WTC11 (cell line): ENCODE results near the gene ROBO1. TPM values are rescaled to one million over a fixed set of nuclear protein-coding genes. Genes with fewer than 3 reads are reported as not detected.

Source experiments
- ATAC-seq: fragments of 200-7000 bp; cut with Tn5 transposase; 2 replicates; pipeline ENCODE4 v1.10.0; 2021; ENCODE audit warnings: mild to moderate bottlenecking, moderate library complexity
- CTCF ChIA-PET: fragments of 300-600 bp; sonication (Branson Sonifier 250); formaldehyde crosslinking; loops from one replicate; lab custom pipeline; 2021; ENCODE audit warnings: antibody characterized with exemption; lab: Charles Lee
- POLR2A ChIA-PET: fragments of 350-600 bp; sonication (Branson Sonifier 250); formaldehyde crosslinking; loops from one replicate; lab custom pipeline; 2021; ENCODE audit warnings: antibody characterized with exemption; lab: Charles Lee
- DNase-seq: peaks from one replicate; pipeline ENCODE4 v3.0.0; 2021; ENCODE audit warnings: low spot score
- H3K27ac Mint-ChIP-seq: 2 replicates; pipeline ENCODE4 v1.8.0; 2021; ENCODE audit warnings: mixed read lengths
- H3K27me3 Mint-ChIP-seq: 2 replicates; pipeline ENCODE4 v1.8.0; 2021; ENCODE audit warnings: low read depth, mild to moderate bottlenecking, moderate library complexity, mixed read lengths
- H3K36me3 Mint-ChIP-seq: 2 replicates; pipeline ENCODE4 v1.8.0; 2021; ENCODE audit warnings: mixed read lengths
- H3K4me1 Mint-ChIP-seq: 2 replicates; pipeline ENCODE4 v1.8.0; 2022; ENCODE audit warnings: mixed read lengths
- H3K4me3 Mint-ChIP-seq: 2 replicates; pipeline ENCODE4 v1.8.0; 2021; ENCODE audit warnings: mild to moderate bottlenecking, moderate library complexity, mixed read lengths
- H3K9me3 Mint-ChIP-seq: 2 replicates; pipeline ENCODE4 v1.8.0; 2021; ENCODE audit warnings: mixed read lengths
- CREB1 ChIP-seq: sonication (generic); formaldehyde crosslinking; IDR thresholded peaks from 2 replicates; pipeline ENCODE4 v1.8.0; 2023; ENCODE audit warnings: mild to moderate bottlenecking, missing genetic modification reagents
- ETV6 ChIP-seq: sonication (generic); formaldehyde crosslinking; IDR thresholded peaks from 2 replicates; pipeline ENCODE4 v1.8.1; 2022; ENCODE audit warnings: mild to moderate bottlenecking, missing genetic modification reagents
- FOXK1 ChIP-seq: sonication (generic); formaldehyde crosslinking; IDR thresholded peaks from 2 replicates; pipeline ENCODE4 v1.8.0; 2022; ENCODE audit warnings: mild to moderate bottlenecking, moderate library complexity, missing genetic modification reagents
- FOXP1 ChIP-seq: sonication (generic); formaldehyde crosslinking; IDR thresholded peaks from 2 replicates; pipeline ENCODE4 v1.8.0; 2022; ENCODE audit warnings: missing genetic modification reagents, mild to moderate bottlenecking, moderate library complexity, borderline replicate concordance
- GABPB1 ChIP-seq: sonication (generic); formaldehyde crosslinking; IDR thresholded peaks from 2 replicates; pipeline ENCODE4 v1.8.1; 2023; ENCODE audit warnings: mild to moderate bottlenecking, missing genetic modification reagents
- MXD4 ChIP-seq: fragments of 250-450 bp; sonication (Bioruptor Pico); IDR thresholded peaks from 2 replicates; pipeline ENCODE4 v1.8.0; 2021; ENCODE audit warnings: mild to moderate bottlenecking, moderate library complexity, borderline replicate concordance
- MYBL2 ChIP-seq: sonication (generic); formaldehyde crosslinking; IDR thresholded peaks from 2 replicates; pipeline ENCODE4 v1.8.1; 2023; ENCODE audit warnings: mild to moderate bottlenecking, moderate library complexity, missing genetic modification reagents
- NFYB ChIP-seq: sonication (generic); formaldehyde crosslinking; conservative IDR thresholded peaks from 2 replicates; pipeline ENCODE4 v1.8.0; 2022; ENCODE audit warnings: low read depth, missing genetic modification reagents
- RELA ChIP-seq: sonication (generic); formaldehyde crosslinking; IDR thresholded peaks from 2 replicates; pipeline ENCODE4 v1.8.1; 2022; ENCODE audit warnings: missing genetic modification reagents, mild to moderate bottlenecking, borderline replicate concordance
- ZBTB21 ChIP-seq: sonication (generic); formaldehyde crosslinking; IDR thresholded peaks from 2 replicates; pipeline ENCODE4 v1.8.1; 2023; ENCODE audit warnings: mild to moderate bottlenecking, missing genetic modification reagents, borderline replicate concordance
- ZNF219 ChIP-seq: sonication (generic); formaldehyde crosslinking; IDR thresholded peaks from 2 replicates; pipeline ENCODE4 v1.8.0; 2023; ENCODE audit warnings: missing genetic modification reagents, mild to moderate bottlenecking, borderline replicate concordance
- ZNF232 ChIP-seq: sonication (generic); formaldehyde crosslinking; IDR thresholded peaks from 2 replicates; pipeline ENCODE4 v1.8.0; 2022; ENCODE audit warnings: mild to moderate bottlenecking, missing genetic modification reagents
- total RNA-seq: library from RNA; stranded (reverse); gene quantifications from 3 replicates; pipeline ENCODE4 v1.2.3, GENCODE V29; 2021
- TF ChIP-seq, protein P1 (sequence below): fragments of 250-450 bp; sonication (Bioruptor Pico); IDR thresholded peaks from 2 replicates; pipeline ENCODE4 v1.9.0; 2021; ENCODE audit warnings: mild to moderate bottlenecking
- TF ChIP-seq, protein P2 (sequence below): sonication (generic); formaldehyde crosslinking; IDR thresholded peaks from 2 replicates; pipeline ENCODE4 v1.8.1; 2022; ENCODE audit warnings: missing genetic modification reagents, borderline replicate concordance
- TF ChIP-seq, protein P3 (sequence below): sonication (generic); formaldehyde crosslinking; IDR thresholded peaks from 2 replicates; pipeline ENCODE4 v1.8.0; 2022; ENCODE audit warnings: mild to moderate bottlenecking, missing genetic modification reagents
- TF ChIP-seq, protein P4 (sequence below): sonication (generic); formaldehyde crosslinking; IDR thresholded peaks from 2 replicates; pipeline ENCODE4 v1.8.0; 2022; ENCODE audit warnings: mild to moderate bottlenecking, missing genetic modification reagents
- TF ChIP-seq, protein P5 (sequence below): sonication (generic); formaldehyde crosslinking; IDR thresholded peaks from 2 replicates; pipeline ENCODE4 v1.8.1; 2023; ENCODE audit warnings: mild to moderate bottlenecking, missing genetic modification reagents, moderate library complexity
- TF ChIP-seq, protein P6 (sequence below): fragments of 250-450 bp; sonication (Bioruptor Pico); IDR thresholded peaks from 2 replicates; pipeline ENCODE4 v1.9.0; 2021; ENCODE audit warnings: mild to moderate bottlenecking
- TF ChIP-seq, protein P7 (sequence below): sonication (generic); formaldehyde crosslinking; IDR thresholded peaks from 2 replicates; pipeline ENCODE4 v1.8.0; 2023; ENCODE audit warnings: mild to moderate bottlenecking, missing genetic modification reagents
- TF ChIP-seq, protein P8 (sequence below): fragments of 250-450 bp; sonication (Bioruptor Pico); IDR thresholded peaks from 2 replicates; pipeline ENCODE4 v1.8.0; 2021; ENCODE audit warnings: mild to moderate bottlenecking

ROBO1 gene
- total RNA-seq, 1 experiment from 2014 or later, result 90.9 TPM

DNA sequence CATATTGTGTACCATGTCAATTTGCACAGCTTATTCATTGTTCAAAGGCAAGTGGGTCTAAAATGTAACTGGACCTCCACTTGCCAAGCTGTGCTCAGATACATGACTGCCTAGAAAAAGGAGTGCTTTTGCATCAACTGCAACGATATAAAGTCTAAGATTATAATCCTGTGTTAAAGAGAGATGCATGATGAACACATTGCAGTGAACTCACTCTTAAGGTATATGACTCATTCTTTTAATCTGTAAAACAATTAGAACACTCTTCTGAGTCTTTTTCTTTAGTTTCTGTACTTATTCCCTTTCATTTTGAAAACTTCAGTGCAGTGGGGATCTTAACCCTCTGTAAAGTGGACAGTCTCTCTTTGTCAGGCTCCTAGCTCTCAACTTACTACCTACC lies 982.8 kb downstream of the ROBO1 start:
- POLR2A ChIA-PET, result no interaction called here
- Mint-ChIP-seq H3K9me3 (peaks cover 8% of the 10 kb centered on the region), H3K27me3 (no peaks in the 10 kb centered on the region), H3K36me3 (0 out of 2 replicates have a peak, but pooled peaks cover 2% of the 10 kb centered on the region), H3K27ac (no peak overlapping the region), H3K4me1 (no peaks in the 10 kb centered on the region), H3K4me3 (no peak overlapping the region)
- no peak for DNase-seq
- ATAC-seq, result no peak
- CTCF ChIA-PET, result no interaction called here
- TF ChIP-seq, protein P1, sequence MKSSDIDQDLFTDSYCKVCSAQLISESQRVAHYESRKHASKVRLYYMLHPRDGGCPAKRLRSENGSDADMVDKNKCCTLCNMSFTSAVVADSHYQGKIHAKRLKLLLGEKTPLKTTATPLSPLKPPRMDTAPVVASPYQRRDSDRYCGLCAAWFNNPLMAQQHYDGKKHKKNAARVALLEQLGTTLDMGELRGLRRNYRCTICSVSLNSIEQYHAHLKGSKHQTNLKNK, result no peak
- TF ChIP-seq NFYB (CRISPR knock-in tag) (no peak), FOXP1 (CRISPR knock-in tag) (no peak), ZNF219 (no peak), MXD4 (no peak), FOXK1 (CRISPR knock-in tag) (no peak), GABPB1 (CRISPR knock-in tag) (no peak), ETV6 (CRISPR knock-in tag) (no peak), CREB1 (CRISPR knock-in tag) (no peak), ZBTB21 (CRISPR knock-in tag) (no peak), ZNF232 (CRISPR knock-in tag) (no peak), MYBL2 (CRISPR knock-in tag) (no peak), RELA (no peak)
- TF ChIP-seq, protein P2, sequence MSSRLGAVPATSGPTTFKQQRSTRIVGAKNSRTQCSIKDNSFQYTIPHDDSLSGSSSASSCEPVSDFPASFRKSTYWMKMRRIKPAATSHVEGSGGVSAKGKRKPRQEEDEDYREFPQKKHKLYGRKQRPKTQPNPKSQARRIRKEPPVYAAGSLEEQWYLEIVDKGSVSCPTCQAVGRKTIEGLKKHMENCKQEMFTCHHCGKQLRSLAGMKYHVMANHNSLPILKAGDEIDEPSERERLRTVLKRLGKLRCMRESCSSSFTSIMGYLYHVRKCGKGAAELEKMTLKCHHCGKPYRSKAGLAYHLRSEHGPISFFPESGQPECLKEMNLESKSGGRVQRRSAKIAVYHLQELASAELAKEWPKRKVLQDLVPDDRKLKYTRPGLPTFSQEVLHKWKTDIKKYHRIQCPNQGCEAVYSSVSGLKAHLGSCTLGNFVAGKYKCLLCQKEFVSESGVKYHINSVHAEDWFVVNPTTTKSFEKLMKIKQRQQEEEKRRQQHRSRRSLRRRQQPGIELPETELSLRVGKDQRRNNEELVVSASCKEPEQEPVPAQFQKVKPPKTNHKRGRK (CRISPR knock-in tag), result no peak
- TF ChIP-seq, protein P3, sequence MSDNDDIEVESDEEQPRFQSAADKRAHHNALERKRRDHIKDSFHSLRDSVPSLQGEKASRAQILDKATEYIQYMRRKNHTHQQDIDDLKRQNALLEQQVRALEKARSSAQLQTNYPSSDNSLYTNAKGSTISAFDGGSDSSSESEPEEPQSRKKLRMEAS (CRISPR knock-in tag), result no peak
- TF ChIP-seq, protein P4, sequence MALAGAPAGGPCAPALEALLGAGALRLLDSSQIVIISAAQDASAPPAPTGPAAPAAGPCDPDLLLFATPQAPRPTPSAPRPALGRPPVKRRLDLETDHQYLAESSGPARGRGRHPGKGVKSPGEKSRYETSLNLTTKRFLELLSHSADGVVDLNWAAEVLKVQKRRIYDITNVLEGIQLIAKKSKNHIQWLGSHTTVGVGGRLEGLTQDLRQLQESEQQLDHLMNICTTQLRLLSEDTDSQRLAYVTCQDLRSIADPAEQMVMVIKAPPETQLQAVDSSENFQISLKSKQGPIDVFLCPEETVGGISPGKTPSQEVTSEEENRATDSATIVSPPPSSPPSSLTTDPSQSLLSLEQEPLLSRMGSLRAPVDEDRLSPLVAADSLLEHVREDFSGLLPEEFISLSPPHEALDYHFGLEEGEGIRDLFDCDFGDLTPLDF (CRISPR knock-in tag), result no peak
- TF ChIP-seq, protein P5, sequence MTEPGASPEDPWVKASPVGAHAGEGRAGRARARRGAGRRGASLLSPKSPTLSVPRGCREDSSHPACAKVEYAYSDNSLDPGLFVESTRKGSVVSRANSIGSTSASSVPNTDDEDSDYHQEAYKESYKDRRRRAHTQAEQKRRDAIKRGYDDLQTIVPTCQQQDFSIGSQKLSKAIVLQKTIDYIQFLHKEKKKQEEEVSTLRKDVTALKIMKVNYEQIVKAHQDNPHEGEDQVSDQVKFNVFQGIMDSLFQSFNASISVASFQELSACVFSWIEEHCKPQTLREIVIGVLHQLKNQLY (CRISPR knock-in tag), result no peak
- TF ChIP-seq, protein P6, sequence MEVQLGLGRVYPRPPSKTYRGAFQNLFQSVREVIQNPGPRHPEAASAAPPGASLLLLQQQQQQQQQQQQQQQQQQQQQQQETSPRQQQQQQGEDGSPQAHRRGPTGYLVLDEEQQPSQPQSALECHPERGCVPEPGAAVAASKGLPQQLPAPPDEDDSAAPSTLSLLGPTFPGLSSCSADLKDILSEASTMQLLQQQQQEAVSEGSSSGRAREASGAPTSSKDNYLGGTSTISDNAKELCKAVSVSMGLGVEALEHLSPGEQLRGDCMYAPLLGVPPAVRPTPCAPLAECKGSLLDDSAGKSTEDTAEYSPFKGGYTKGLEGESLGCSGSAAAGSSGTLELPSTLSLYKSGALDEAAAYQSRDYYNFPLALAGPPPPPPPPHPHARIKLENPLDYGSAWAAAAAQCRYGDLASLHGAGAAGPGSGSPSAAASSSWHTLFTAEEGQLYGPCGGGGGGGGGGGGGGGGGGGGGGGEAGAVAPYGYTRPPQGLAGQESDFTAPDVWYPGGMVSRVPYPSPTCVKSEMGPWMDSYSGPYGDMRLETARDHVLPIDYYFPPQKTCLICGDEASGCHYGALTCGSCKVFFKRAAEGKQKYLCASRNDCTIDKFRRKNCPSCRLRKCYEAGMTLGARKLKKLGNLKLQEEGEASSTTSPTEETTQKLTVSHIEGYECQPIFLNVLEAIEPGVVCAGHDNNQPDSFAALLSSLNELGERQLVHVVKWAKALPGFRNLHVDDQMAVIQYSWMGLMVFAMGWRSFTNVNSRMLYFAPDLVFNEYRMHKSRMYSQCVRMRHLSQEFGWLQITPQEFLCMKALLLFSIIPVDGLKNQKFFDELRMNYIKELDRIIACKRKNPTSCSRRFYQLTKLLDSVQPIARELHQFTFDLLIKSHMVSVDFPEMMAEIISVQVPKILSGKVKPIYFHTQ (CRISPR knock-in tag), result no peak
- TF ChIP-seq, protein P7, sequence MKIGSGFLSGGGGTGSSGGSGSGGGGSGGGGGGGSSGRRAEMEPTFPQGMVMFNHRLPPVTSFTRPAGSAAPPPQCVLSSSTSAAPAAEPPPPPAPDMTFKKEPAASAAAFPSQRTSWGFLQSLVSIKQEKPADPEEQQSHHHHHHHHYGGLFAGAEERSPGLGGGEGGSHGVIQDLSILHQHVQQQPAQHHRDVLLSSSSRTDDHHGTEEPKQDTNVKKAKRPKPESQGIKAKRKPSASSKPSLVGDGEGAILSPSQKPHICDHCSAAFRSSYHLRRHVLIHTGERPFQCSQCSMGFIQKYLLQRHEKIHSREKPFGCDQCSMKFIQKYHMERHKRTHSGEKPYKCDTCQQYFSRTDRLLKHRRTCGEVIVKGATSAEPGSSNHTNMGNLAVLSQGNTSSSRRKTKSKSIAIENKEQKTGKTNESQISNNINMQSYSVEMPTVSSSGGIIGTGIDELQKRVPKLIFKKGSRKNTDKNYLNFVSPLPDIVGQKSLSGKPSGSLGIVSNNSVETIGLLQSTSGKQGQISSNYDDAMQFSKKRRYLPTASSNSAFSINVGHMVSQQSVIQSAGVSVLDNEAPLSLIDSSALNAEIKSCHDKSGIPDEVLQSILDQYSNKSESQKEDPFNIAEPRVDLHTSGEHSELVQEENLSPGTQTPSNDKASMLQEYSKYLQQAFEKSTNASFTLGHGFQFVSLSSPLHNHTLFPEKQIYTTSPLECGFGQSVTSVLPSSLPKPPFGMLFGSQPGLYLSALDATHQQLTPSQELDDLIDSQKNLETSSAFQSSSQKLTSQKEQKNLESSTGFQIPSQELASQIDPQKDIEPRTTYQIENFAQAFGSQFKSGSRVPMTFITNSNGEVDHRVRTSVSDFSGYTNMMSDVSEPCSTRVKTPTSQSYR (CRISPR knock-in tag), result no peak
- TF ChIP-seq, protein P8, sequence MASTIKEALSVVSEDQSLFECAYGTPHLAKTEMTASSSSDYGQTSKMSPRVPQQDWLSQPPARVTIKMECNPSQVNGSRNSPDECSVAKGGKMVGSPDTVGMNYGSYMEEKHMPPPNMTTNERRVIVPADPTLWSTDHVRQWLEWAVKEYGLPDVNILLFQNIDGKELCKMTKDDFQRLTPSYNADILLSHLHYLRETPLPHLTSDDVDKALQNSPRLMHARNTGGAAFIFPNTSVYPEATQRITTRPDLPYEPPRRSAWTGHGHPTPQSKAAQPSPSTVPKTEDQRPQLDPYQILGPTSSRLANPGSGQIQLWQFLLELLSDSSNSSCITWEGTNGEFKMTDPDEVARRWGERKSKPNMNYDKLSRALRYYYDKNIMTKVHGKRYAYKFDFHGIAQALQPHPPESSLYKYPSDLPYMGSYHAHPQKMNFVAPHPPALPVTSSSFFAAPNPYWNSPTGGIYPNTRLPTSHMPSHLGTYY (CRISPR knock-in tag), result no peak
